Measurements from ENCODE around the gene ATP5ME.

The ATP5ME gene

GRCh38 chr4:632926-633325 lies 41.1 kb downstream of the ATP5ME start:
- H3K4me3 Mint-ChIP-seq, result no peak overlapping the region
- H3K36me3 Mint-ChIP-seq (ENCODE audit: low read depth), result peaks cover 7% of the 10 kb centered on the region
- H3K27me3 Mint-ChIP-seq (ENCODE audit: low read depth, poor library complexity), result peaks cover 14% of the 10 kb centered on the region
- H3K27ac Mint-ChIP-seq, result no peak overlapping the region
- H3K9me3 Mint-ChIP-seq, result peaks cover 19% of the 10 kb centered on the region
- H3K4me1 Mint-ChIP-seq, result peaks cover 33% of the 10 kb centered on the region
- DNase-seq, result no peak
- TF ChIP-seq CTCF (IDR thresholded peaks at IDR 0.05), result no peak

- H3K9me3 Mint-ChIP-seq, result peaks cover 19% of the 10 kb centered on the region
- peaks cover 7% of the 10 kb centered on the region for H3K36me3 Mint-ChIP-seq (ENCODE audit: low read depth)
- peaks cover 27% of the 10 kb centered on the region for H3K4me1 Mint-ChIP-seq
These were observed 41.8 kb downstream of the ATP5ME start for GRCh38 chr4:632196-632790.

GRCh38 chr4:630656-631055 lies 43.4 kb downstream of the ATP5ME start:
- DNase-seq, result no peak
- Mint-ChIP-seq H3K4me3 (no peak overlapping the region), H3K9me3 (peaks cover 19% of the 10 kb centered on the region), H3K27ac (peak overlapping the region; percentile 46), H3K27me3 (ENCODE audit: low read depth, poor library complexity) (peaks cover 12% of the 10 kb centered on the region), H3K4me1 (peaks cover 39% of the 10 kb centered on the region), H3K36me3 (ENCODE audit: low read depth) (peaks cover 7% of the 10 kb centered on the region)
- TF ChIP-seq CTCF (IDR thresholded peaks at IDR 0.05), result no peak

More at GRCh38 chr4:632196-632790, 41.8 kb downstream of the ATP5ME start:
- Mint-ChIP-seq H3K27me3 (ENCODE audit: low read depth, poor library complexity) (peaks cover 14% of the 10 kb centered on the region), H3K4me3 (no peak overlapping the region), H3K27ac (no peak overlapping the region)
- TF ChIP-seq CTCF (IDR thresholded peaks at IDR 0.05), result no peak
- DNase-seq, result no peak

GRCh38 chr4:629915-630641 lies 44.0 kb downstream of the ATP5ME start:
- Mint-ChIP-seq H3K36me3 (ENCODE audit: low read depth) (peaks cover 7% of the 10 kb centered on the region), H3K27me3 (ENCODE audit: low read depth, poor library complexity) (peaks cover 10% of the 10 kb centered on the region), H3K4me3 (no peak overlapping the region), H3K27ac (peak overlapping the region; percentile 51), H3K9me3 (peaks cover 19% of the 10 kb centered on the region), H3K4me1 (peaks cover 45% of the 10 kb centered on the region)
- no peak for TF ChIP-seq CTCF (IDR thresholded peaks at IDR 0.05)
- DNase-seq, result no peak

GRCh38 chr4:629636-629914 lies 44.5 kb downstream of the ATP5ME start:
- Mint-ChIP-seq H3K27me3 (ENCODE audit: low read depth, poor library complexity) (peaks cover 10% of the 10 kb centered on the region), H3K36me3 (ENCODE audit: low read depth) (peaks cover 7% of the 10 kb centered on the region), H3K27ac (no peak overlapping the region), H3K4me1 (peaks cover 47% of the 10 kb centered on the region), H3K9me3 (peaks cover 19% of the 10 kb centered on the region), H3K4me3 (no peak overlapping the region)
- no peak for TF ChIP-seq CTCF (IDR thresholded peaks at IDR 0.05)
- no peak for DNase-seq

All from nephron progenitor cell (in vitro differentiated cells).